CD14-positive monocyte (primary cell): ENCODE data around the gene CREB5. TPM values are rescaled to one million over a fixed set of nuclear protein-coding genes. Genes with fewer than 3 reads are reported as not detected.

Experiments used
- DNase-seq, 3 donors: peaks; one replicate each; pipeline ENCODE4 v3.0.0-alpha.2; 2011 to 2022
- H2AFZ ChIP-seq: 2 replicates; pipeline ENCODE4 v1.6.0; 2012; ENCODE audit warnings: mild to moderate bottlenecking, low read depth, low read length, inconsistent platforms; ENCODE audit not compliant: insufficient read depth, poor library complexity, severe bottlenecking
- H3K27ac ChIP-seq, 2 donors: 1 replicate in 1 of 2; 2 replicates in 1 of 2; pipeline ENCODE4 v1.5.1; 2012 to 2013; ENCODE audit warnings: low read length in 2 of 2, control low read depth in 1 of 2, inconsistent platforms in 1 of 2, low read depth in 1 of 2, mild to moderate bottlenecking in 1 of 2
- H3K27me3 ChIP-seq, 2 donors: one replicate each; pipeline versions ENCODE4 v1.6.0 to v1.6.1; 2011 to 2013; ENCODE audit warnings: low read length in 2 of 2; ENCODE audit not compliant: control insufficient read depth in 2 of 2, insufficient read depth in 2 of 2
- H3K36me3 ChIP-seq, 2 donors: replicated peaks in 1 of 2; 1 replicate in 1 of 2; 2 replicates in 1 of 2; pipeline versions ENCODE4 v1.5.1 to v1.6.1; 2012 to 2013; ENCODE audit warnings: low read length in 2 of 2, control low read depth in 1 of 2, inconsistent platforms in 1 of 2, mild to moderate bottlenecking in 1 of 2; ENCODE audit not compliant: insufficient read depth in 2 of 2, control insufficient read depth in 1 of 2
- H3K4me1 ChIP-seq, 2 donors: 1 replicate in 1 of 2; 2 replicates in 1 of 2; pipeline versions ENCODE4 v1.5.1 to v1.6.1; 2012 to 2013; ENCODE audit warnings: low read length in 2 of 2, control low read depth in 1 of 2, inconsistent platforms in 1 of 2, mild to moderate bottlenecking in 1 of 2, moderate library complexity in 1 of 2; ENCODE audit not compliant: insufficient read depth in 2 of 2, control insufficient read depth in 1 of 2
- H3K4me2 ChIP-seq: replicated peaks from 2 replicates; pipeline ENCODE3; 2012; ENCODE audit warnings: low read length, moderate library complexity, mild to moderate bottlenecking; ENCODE audit not compliant: poor library complexity, severe bottlenecking; ENCODE audit errors: extremely low read depth
- H3K4me3 ChIP-seq, 3 experiments: fragments of 200-600 bp in 1 of 3; sonication (generic) in 1 of 3; replicated peaks in 1 of 3; 1 replicate in 2 of 3; 2 replicates in 1 of 3; pipeline ENCODE4 v1.5.1; 2011 to 2013; ENCODE audit warnings: low read length in 3 of 3, mild to moderate bottlenecking in 3 of 3, control low read depth in 2 of 3, low read depth in 2 of 3, inconsistent platforms in 1 of 3, moderate library complexity in 1 of 3
- H3K79me2 ChIP-seq: 2 replicates; pipeline ENCODE4 v1.6.0; 2012; ENCODE audit warnings: mild to moderate bottlenecking, control low read depth, inconsistent platforms, low read length, moderate library complexity; ENCODE audit not compliant: insufficient read depth
- H3K9ac ChIP-seq: 2 replicates; pipeline ENCODE4 v1.6.0; 2017; ENCODE audit warnings: low read length, mild to moderate bottlenecking; ENCODE audit not compliant: insufficient read depth, poor library complexity, severe bottlenecking
- H3K9me3 ChIP-seq, 2 donors: replicated peaks in 1 of 2; 1 replicate in 1 of 2; 2 replicates in 1 of 2; pipeline versions ENCODE4 v1.5.1 to v1.6.1; 2012 to 2013; ENCODE audit warnings: low read length in 2 of 2, control low read depth in 1 of 2; ENCODE audit not compliant: control insufficient read depth in 1 of 2, insufficient read depth in 1 of 2
- H4K20me1 ChIP-seq: 2 replicates; pipeline ENCODE4 v1.6.0; 2012; ENCODE audit warnings: mild to moderate bottlenecking, low read length, control low read depth, moderate library complexity; ENCODE audit not compliant: insufficient read depth
- H3K27ac Mint-ChIP-seq, 7 donors: one replicate each; pipeline ENCODE4 v1.8.0; 2020; ENCODE audit warnings: mild to moderate bottlenecking in 7 of 7, mixed read lengths in 7 of 7, moderate library complexity in 6 of 7, inconsistent platforms in 2 of 7
- H3K27me3 Mint-ChIP-seq, 3 donors: one replicate each; pipeline ENCODE4 v1.8.0; 2021 to 2022; ENCODE audit warnings: low read depth in 3 of 3, mild to moderate bottlenecking in 3 of 3, mixed read lengths in 3 of 3, moderate library complexity in 3 of 3, inconsistent platforms in 1 of 3
- H3K36me3 Mint-ChIP-seq, 2 donors: one replicate each; pipeline ENCODE4 v1.8.0; 2020; ENCODE audit warnings: mixed read lengths in 2 of 2, inconsistent platforms in 1 of 2, mild to moderate bottlenecking in 1 of 2
- H3K4me1 Mint-ChIP-seq: one replicate; pipeline ENCODE4 v1.8.0; 2020; ENCODE audit warnings: mild to moderate bottlenecking, mixed read lengths
- H3K4me3 Mint-ChIP-seq, 2 donors: one replicate each; pipeline ENCODE4 v1.8.0; 2020; ENCODE audit warnings: mild to moderate bottlenecking in 2 of 2, mixed read lengths in 2 of 2, moderate library complexity in 1 of 2
- H3K9me3 Mint-ChIP-seq, 7 donors: one replicate each; pipeline ENCODE4 v1.8.0; 2020 to 2022; ENCODE audit warnings: mixed read lengths in 7 of 7, mild to moderate bottlenecking in 6 of 7, moderate library complexity in 6 of 7, inconsistent platforms in 2 of 7
- WGBS: methylation state at CpG from one replicate; pipeline ENCODE4 v1.1.5; 2013; ENCODE audit warnings: missing lambda C conversion rate; ENCODE audit not compliant: insufficient coverage; 5-methylcytosine and 5-hydroxymethylcytosine counted together
- intact Hi-C, 2 donors: fragments of 100-400 bp; cut with micrococcal nuclease; formaldehyde crosslinking; loops; one replicate each; pipeline versions ENCODE4 v1.15.0 to v1.15.1; 2023
- polyA plus RNA-seq, 3 donors: library from polyadenylated mRNA; depleted of rRNA in 1 of 3; unstranded in 2 of 3; stranded (reverse) in 1 of 3; fragments of 300-500 nt in 2 of 3; fragments of >200 nt in 1 of 3; fragmentation: Illumina TruSeq in 2 of 3; gene quantifications; 1 replicate in 2 of 3; 2 replicates in 1 of 3; pipeline ENCODE4 v1.2.3, GENCODE V29; 2012 to 2021
- TF ChIP-seq, protein P1 (sequence below): fragments of 200-600 bp; IDR thresholded peaks from one replicate; pipeline ENCODE4 v1.8.0; 2022; ENCODE audit warnings: antibody characterized with exemption, mild to moderate bottlenecking

The CREB5 gene
- polyA plus RNA-seq, 3 donors = 25.1 to 72.3 (median 44.2) TPM

DNA sequence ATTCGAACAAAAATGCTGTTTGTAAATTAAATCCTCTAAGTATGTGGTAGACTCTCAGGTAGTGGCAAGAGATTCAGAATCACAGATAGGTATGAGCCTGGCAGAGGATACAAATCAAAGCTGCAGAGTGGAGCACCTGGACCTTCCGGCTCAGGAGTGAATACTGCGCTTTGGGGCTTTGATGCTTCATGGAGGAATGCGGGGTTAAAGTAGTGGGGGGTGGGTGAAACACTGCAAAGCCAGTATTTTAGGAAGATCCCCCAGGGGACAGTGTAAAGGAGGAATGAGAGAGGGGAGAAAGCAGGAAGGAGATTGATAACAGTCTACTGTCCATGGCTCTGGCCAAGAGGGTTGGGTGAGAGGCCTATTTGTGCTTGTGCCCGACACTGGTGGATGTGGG, 43.2 kb downstream of the CREB5 start:
- Histone ChIP-seq H3K9me3 (no peaks in the 10 kb centered on the region), H3K27ac (no peak overlapping the region), H3K79me2 (no peaks in the 10 kb centered on the region), H4K20me1 (no peaks in the 10 kb centered on the region), H3K9ac (no peak overlapping the region), H3K4me3 (no peak overlapping the region), H2AFZ (no peak overlapping the region), H3K27me3 (peaks cover 0 to 2% of the 10 kb centered on the region in 2 donors), H3K4me1 (no peaks in the 10 kb centered on the region), H3K36me3 (no peaks in the 10 kb centered on the region), H3K4me2 (no peak overlapping the region)
- H3K4me3 Mint-ChIP-seq = no peak overlapping the region
- no peaks in the 10 kb centered on the region for H3K4me1 Mint-ChIP-seq
- no peaks in the 10 kb centered on the region for H3K36me3 Mint-ChIP-seq
- H3K27ac Mint-ChIP-seq = no peak overlapping the region
- 96% methylated on average over 5 of the region's 5 CpGs for WGBS
- H3K27me3 Mint-ChIP-seq = peaks cover 5 to 10% (median 6%) of the 10 kb centered on the region in 3 donors
- DNase-seq = no peak
- intact Hi-C loops = no loop called here
- TF ChIP-seq, protein P1, sequence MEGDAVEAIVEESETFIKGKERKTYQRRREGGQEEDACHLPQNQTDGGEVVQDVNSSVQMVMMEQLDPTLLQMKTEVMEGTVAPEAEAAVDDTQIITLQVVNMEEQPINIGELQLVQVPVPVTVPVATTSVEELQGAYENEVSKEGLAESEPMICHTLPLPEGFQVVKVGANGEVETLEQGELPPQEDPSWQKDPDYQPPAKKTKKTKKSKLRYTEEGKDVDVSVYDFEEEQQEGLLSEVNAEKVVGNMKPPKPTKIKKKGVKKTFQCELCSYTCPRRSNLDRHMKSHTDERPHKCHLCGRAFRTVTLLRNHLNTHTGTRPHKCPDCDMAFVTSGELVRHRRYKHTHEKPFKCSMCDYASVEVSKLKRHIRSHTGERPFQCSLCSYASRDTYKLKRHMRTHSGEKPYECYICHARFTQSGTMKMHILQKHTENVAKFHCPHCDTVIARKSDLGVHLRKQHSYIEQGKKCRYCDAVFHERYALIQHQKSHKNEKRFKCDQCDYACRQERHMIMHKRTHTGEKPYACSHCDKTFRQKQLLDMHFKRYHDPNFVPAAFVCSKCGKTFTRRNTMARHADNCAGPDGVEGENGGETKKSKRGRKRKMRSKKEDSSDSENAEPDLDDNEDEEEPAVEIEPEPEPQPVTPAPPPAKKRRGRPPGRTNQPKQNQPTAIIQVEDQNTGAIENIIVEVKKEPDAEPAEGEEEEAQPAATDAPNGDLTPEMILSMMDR = no peak
- H3K9me3 Mint-ChIP-seq = no peaks in the 10 kb centered on the region

GRCh38 chr7:28456044-28456443, 43.7 kb downstream of the CREB5 start:
- TF ChIP-seq, protein P1 = no peak
- intact Hi-C loops = no loop called here

More at GRCh38 chr7:28456044-28456443, 43.7 kb downstream of the CREB5 start:
- Mint-ChIP-seq H3K9me3 (no peaks in the 10 kb centered on the region), H3K4me1 (no peaks in the 10 kb centered on the region), H3K27me3 (peaks cover 4 to 6% (median 6%) of the 10 kb centered on the region in 3 donors), H3K27ac (no peak overlapping the region), H3K36me3 (no peaks in the 10 kb centered on the region), H3K4me3 (no peak overlapping the region)
- Histone ChIP-seq H4K20me1 (no peaks in the 10 kb centered on the region), H3K9me3 (no peaks in the 10 kb centered on the region), H3K79me2 (no peaks in the 10 kb centered on the region), H3K4me3 (no peak overlapping the region), H3K4me2 (no peak overlapping the region), H3K36me3 (no peaks in the 10 kb centered on the region), H2AFZ (no peak overlapping the region), H3K9ac (no peak overlapping the region), H3K27ac (no peak overlapping the region), H3K27me3 (no peaks in the 10 kb centered on the region), H3K4me1 (no peaks in the 10 kb centered on the region)
- no peak for DNase-seq
- 86% methylated on average over 1 of the region's 1 CpG for WGBS
